ENCODE data around the gene C5orf22.

Gene C5orf22

GRCh38 chr5:31511305-31511704, 20.8 kb upstream of the C5orf22 start:
- no peak for DNase-seq
- no peak overlapping the region for H3K27ac ChIP-seq
- H3K4me3 ChIP-seq (ENCODE audit: low read depth, low read length), result no peak overlapping the region
- peaks cover 96% of the 10 kb centered on the region for H3K36me3 ChIP-seq
- no peaks in the 10 kb centered on the region for H3K27me3 ChIP-seq (ENCODE audit: insufficient read depth, low read depth, severe bottlenecking)
- no peak for TF ChIP-seq CTCF (IDR thresholded peaks at IDR 0.05; ENCODE audit: low read depth, low read length)
- H3K9me3 ChIP-seq (ENCODE audit: severe bottlenecking), result no peaks in the 10 kb centered on the region

- no peaks in the 10 kb centered on the region for H3K9me3 ChIP-seq (ENCODE audit: severe bottlenecking)
- H3K36me3 ChIP-seq, result peaks cover 80% of the 10 kb centered on the region
- H3K27ac ChIP-seq, result no peak overlapping the region
- no peak overlapping the region for H3K4me3 ChIP-seq (ENCODE audit: low read depth, low read length)
- no peak for DNase-seq
- TF ChIP-seq CTCF (IDR thresholded peaks at IDR 0.05; ENCODE audit: low read depth, low read length), result no peak
- no peaks in the 10 kb centered on the region for H3K27me3 ChIP-seq (ENCODE audit: insufficient read depth, low read depth, severe bottlenecking)
Measured at GRCh38 chr5:31516802-31517201, 15.3 kb upstream of the C5orf22 start.

- DNase-seq, result no peak
- Histone ChIP-seq H3K27ac (no peak overlapping the region), H3K9me3 (ENCODE audit: severe bottlenecking) (no peaks in the 10 kb centered on the region), H3K36me3 (peaks cover 74% of the 10 kb centered on the region), H3K27me3 (ENCODE audit: insufficient read depth, low read depth, severe bottlenecking) (no peaks in the 10 kb centered on the region), H3K4me3 (ENCODE audit: low read depth, low read length) (no peak overlapping the region)
- TF ChIP-seq CTCF (IDR thresholded peaks at IDR 0.05; ENCODE audit: low read depth, low read length), result no peak
Measured at GRCh38 chr5:31523041-31523440, 9.1 kb upstream of the C5orf22 start.

GRCh38 chr5:31530541-31531265, 1.4 kb upstream of the C5orf22 start:
- DNase-seq, result no peak
- Histone ChIP-seq H3K4me3 (ENCODE audit: low read depth, low read length) (peak overlapping the region; percentile 98), H3K9me3 (ENCODE audit: severe bottlenecking) (no peaks in the 10 kb centered on the region), H3K36me3 (peaks cover 67% of the 10 kb centered on the region), H3K27ac (peak overlapping the region; percentile 86; the same call in 1 of the 2 replicates), H3K27me3 (ENCODE audit: insufficient read depth, low read depth, severe bottlenecking) (no peaks in the 10 kb centered on the region)
- TF ChIP-seq CTCF (IDR thresholded peaks at IDR 0.05; ENCODE audit: low read depth, low read length), result no peak

GRCh38 chr5:31531543-31531887, 586 bp upstream of the C5orf22 start:
- Histone ChIP-seq H3K27ac (peak overlapping the region; percentile 86), H3K36me3 (peaks cover 68% of the 10 kb centered on the region), H3K4me3 (ENCODE audit: low read depth, low read length) (peak overlapping the region; percentile 98), H3K27me3 (ENCODE audit: insufficient read depth, low read depth, severe bottlenecking) (no peaks in the 10 kb centered on the region), H3K9me3 (ENCODE audit: severe bottlenecking) (no peaks in the 10 kb centered on the region)
- no peak for TF ChIP-seq CTCF (IDR thresholded peaks at IDR 0.05; ENCODE audit: low read depth, low read length)
- DNase-seq, result peak; percentile 25

- Histone ChIP-seq H3K4me3 (ENCODE audit: low read depth, low read length) (no peak overlapping the region), H3K27ac (no peak overlapping the region), H3K36me3 (peaks cover 70% of the 10 kb centered on the region), H3K9me3 (ENCODE audit: severe bottlenecking) (no peaks in the 10 kb centered on the region), H3K27me3 (ENCODE audit: insufficient read depth, low read depth, severe bottlenecking) (no peaks in the 10 kb centered on the region)
- no peak for TF ChIP-seq CTCF (IDR thresholded peaks at IDR 0.05; ENCODE audit: low read depth, low read length)
- DNase-seq, result no peak
Measured at GRCh38 chr5:31534527-31535046, 2.5 kb downstream of the C5orf22 start.
